Nephron (organoid): ENCODE results near the gene BMX.

Experiments
- H3K27ac Mint-ChIP-seq, 3 experiments: 2 replicates each; pipeline ENCODE4 v1.8.0; 2020; ENCODE audit warnings: mixed read lengths in 3 of 3, mild to moderate bottlenecking in 2 of 3, moderate library complexity in 1 of 3
- H3K27me3 Mint-ChIP-seq: 2 replicates; pipeline ENCODE4 v1.8.0; 2021; ENCODE audit warnings: low read depth, mild to moderate bottlenecking, moderate library complexity, mixed read lengths
- H3K36me3 Mint-ChIP-seq: 2 replicates; pipeline ENCODE4 v1.8.0; 2020; ENCODE audit warnings: low read depth, mixed read lengths
- H3K4me1 Mint-ChIP-seq: 2 replicates; pipeline ENCODE4 v1.8.0; 2020; ENCODE audit warnings: mixed read lengths
- H3K4me3 Mint-ChIP-seq, 3 experiments: 2 replicates each; pipeline ENCODE4 v1.8.0; 2020; ENCODE audit warnings: mild to moderate bottlenecking in 3 of 3, mixed read lengths in 3 of 3, moderate library complexity in 2 of 3
- H3K9me3 Mint-ChIP-seq: 2 replicates; pipeline ENCODE4 v1.8.0; 2020; ENCODE audit warnings: mixed read lengths
- CTCF ChIP-seq, 3 experiments: fragments of 200-600 bp; sonication (generic); IDR thresholded peaks; one replicate each; pipeline ENCODE4 v1.5.0; 2021; ENCODE audit warnings: antibody characterized with exemption in 3 of 3; ENCODE audit not compliant: unreplicated experiment in 3 of 3

BMX gene

GRCh38 chrX:15601932-15602331 lies 101.3 kb downstream of the BMX start:
- H3K4me1 Mint-ChIP-seq, result peaks cover 7% of the 10 kb centered on the region
- no peaks in the 10 kb centered on the region for H3K36me3 Mint-ChIP-seq
- H3K9me3 Mint-ChIP-seq, result no peaks in the 10 kb centered on the region
- H3K27ac Mint-ChIP-seq, result no peak overlapping the region
- no peak overlapping the region for H3K4me3 Mint-ChIP-seq
- no peak for TF ChIP-seq CTCF (IDR thresholded peaks at IDR 0.05; ENCODE audit: unreplicated experiment in 3 of 3)
- no peaks in the 10 kb centered on the region for H3K27me3 Mint-ChIP-seq

DNA sequence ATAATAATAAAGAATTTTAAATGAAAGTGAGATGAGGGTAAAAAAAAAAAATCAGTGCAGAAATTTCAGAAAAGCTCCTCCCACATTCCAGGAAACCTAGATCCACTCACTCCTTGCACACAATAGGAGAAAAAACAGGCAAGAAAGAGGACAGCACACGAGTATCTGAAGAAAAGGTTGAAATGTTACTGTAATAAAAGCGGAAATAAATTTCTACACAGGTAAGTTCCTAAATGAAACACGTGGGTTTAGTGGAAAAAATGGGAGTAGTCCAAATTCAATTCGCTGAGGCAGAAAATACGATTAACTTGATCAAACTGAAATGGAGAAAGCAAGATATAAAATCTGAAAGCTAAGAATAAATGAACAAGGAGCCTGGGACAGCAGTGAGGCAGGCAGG lies 102.2 kb downstream of the BMX start:
- H3K9me3 Mint-ChIP-seq, result no peaks in the 10 kb centered on the region
- H3K36me3 Mint-ChIP-seq, result no peaks in the 10 kb centered on the region
- peaks cover 10% of the 10 kb centered on the region for H3K4me1 Mint-ChIP-seq
- no peak for TF ChIP-seq CTCF (IDR thresholded peaks at IDR 0.05; ENCODE audit: unreplicated experiment in 3 of 3)
- no peak overlapping the region for H3K27ac Mint-ChIP-seq
- H3K27me3 Mint-ChIP-seq, result no peaks in the 10 kb centered on the region
- no peak overlapping the region for H3K4me3 Mint-ChIP-seq

DNA sequence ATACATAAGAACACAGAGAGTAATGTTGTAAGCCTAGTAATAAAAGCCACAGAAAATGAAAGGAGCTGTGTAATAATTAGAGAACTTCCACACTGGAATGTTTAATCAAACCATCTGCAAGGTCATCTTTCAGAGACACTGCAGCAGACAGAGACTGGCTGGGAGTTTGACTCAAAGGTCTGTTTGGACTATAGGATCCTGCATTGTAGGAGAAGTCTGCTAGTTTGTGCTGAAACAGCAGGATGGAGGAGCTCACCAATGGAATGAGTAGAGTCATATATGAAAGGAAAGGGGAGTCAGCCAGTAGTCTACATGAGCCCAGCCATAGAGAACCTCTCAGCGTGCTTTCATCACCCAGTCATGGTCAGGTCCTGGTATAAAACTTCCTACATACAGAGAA lies 104.6 kb downstream of the BMX start:
- Mint-ChIP-seq H3K4me1 (peaks cover 10% of the 10 kb centered on the region), H3K4me3 (no peak overlapping the region), H3K36me3 (no peaks in the 10 kb centered on the region), H3K27me3 (no peaks in the 10 kb centered on the region), H3K27ac (no peak overlapping the region), H3K9me3 (no peaks in the 10 kb centered on the region)
- no peak for TF ChIP-seq CTCF (IDR thresholded peaks at IDR 0.05; ENCODE audit: unreplicated experiment in 3 of 3)
